A549 treated with CORT108297 at 1 μM for 4 hours (cell line): Measurements from ENCODE around the gene EIF4EBP3. TPM values are rescaled to one million over a fixed set of nuclear protein-coding genes. Genes with fewer than 3 reads are reported as not detected.

Source experiments
- total RNA-seq: library from RNA; stranded (reverse); fragments of 200-300 nt; extraction: Qiagen RNA extraction; gene quantifications from 5 replicates; pipeline ENCODE4 v1.2.3, GENCODE V29; 2022

The EIF4EBP3 gene
- total RNA-seq = 0.44 to 2.1 TPM (median 1.7 TPM) in 5 replicates

GRCh38 chr5:140547508-140548299 is at the start of gene EIF4EBP3:
Gene EIF4EBP3 (plus strand): TSS chr5:140547662. CDS start chr5:140547738, 76 bp downstream.

GRCh38 chr5:140557136-140557805 is 9.8 kb downstream of the EIF4EBP3 start, which contains the start of gene SRA1:
Gene SRA1 (minus strand): TSS chr5:140557473. CDS start chr5:140557452, 21 bp downstream.

GRCh38 chr5:140564196-140565023 is 16.9 kb downstream of the EIF4EBP3 start, which contains the start of the genes APBB3 and SLC35A4:
Gene APBB3 (minus strand): TSS chr5:140564598. CDS start chr5:140564245, 353 bp downstream.
Gene SLC35A4 (plus strand): TSS chr5:140564828. CDS start chr5:140567170, 2,342 bp downstream.

Other genes with a start within 250 kb of the EIF4EBP3 start
- 90.5 to 145 TPM (median 92.8 TPM) in 5 replicates for gene PFDN1, start 244.6 kb upstream of the EIF4EBP3 start, total RNA-seq
- 5.8 to 8.9 TPM (median 6.3 TPM) in 5 replicates for gene HBEGF, start 201.1 kb upstream of the EIF4EBP3 start, total RNA-seq
- gene SLC4A9, start 187.5 kb upstream of the EIF4EBP3 start, total RNA-seq = 0.05 TPM in 1 of 5 replicates, not detected in the others
- 43.6 to 55.0 TPM (median 52.7 TPM) in 5 replicates for gene ANKHD1, start 145.8 kb upstream of the EIF4EBP3 start, total RNA-seq
- 38.3 to 55.1 TPM (median 43.8 TPM) in 5 replicates for gene SRA1, start 9.8 kb downstream of the EIF4EBP3 start, total RNA-seq
- gene APBB3, start 16.9 kb downstream of the EIF4EBP3 start, total RNA-seq = 6.2 to 7.7 TPM (median 7.1 TPM) in 5 replicates
- 73.2 to 84.8 TPM (median 79.4 TPM) in 5 replicates for gene SLC35A4, start 17.2 kb downstream of the EIF4EBP3 start, total RNA-seq
- gene CD14, start 85.5 kb downstream of the EIF4EBP3 start, total RNA-seq = 4.2 to 5.3 TPM (median 4.5 TPM) in 5 replicates
- 11.6 to 17.6 TPM (median 14.7 TPM) in 5 replicates for gene TMCO6, start 91.8 kb downstream of the EIF4EBP3 start, total RNA-seq
- 101 to 133 TPM (median 119 TPM) in 5 replicates for gene NDUFA2, start 100.0 kb downstream of the EIF4EBP3 start, total RNA-seq
- 83.4 to 125 TPM (median 91.1 TPM) in 5 replicates for gene IK, start 100.2 kb downstream of the EIF4EBP3 start, total RNA-seq
- gene WDR55, start 117.2 kb downstream of the EIF4EBP3 start, total RNA-seq = 27.6 to 30.9 TPM (median 29.4 TPM) in 5 replicates
- gene DND1, start 125.9 kb downstream of the EIF4EBP3 start, total RNA-seq = 0.44 to 1.0 TPM (median 0.92 TPM) in 5 replicates
- gene HARS1, start 143.7 kb downstream of the EIF4EBP3 start, total RNA-seq = 75.2 to 87.0 TPM (median 79.6 TPM) in 5 replicates
- 33.5 to 42.3 TPM (median 40.2 TPM) in 5 replicates for gene HARS2, start 143.8 kb downstream of the EIF4EBP3 start, total RNA-seq
- 80.9 to 136 TPM (median 89.0 TPM) in 5 replicates for gene ZMAT2, start 152.8 kb downstream of the EIF4EBP3 start, total RNA-seq
- 0.10 to 0.27 TPM (median 0.19 TPM) in 5 replicates for gene PCDHA1, start 238.5 kb downstream of the EIF4EBP3 start, total RNA-seq
- 0.05 to 0.08 TPM (median 0.05 TPM) in 4 of 5 replicates, not detected in the other for gene PCDHA2, start 247.2 kb downstream of the EIF4EBP3 start, total RNA-seq